ENCODE results near the gene HMGB1.

Gene HMGB1

GRCh38 chr13:30465593-30466357 is at the start of gene HMGB1:
Gene HMGB1 (minus strand): TSS chr13:30465936. CDS start chr13:30463680, 2,256 bp downstream.
- peak; percentile 97 for DNase-seq

- no peak for DNase-seq
Measured at GRCh38 chr13:30510811-30511371, 45.2 kb upstream of the HMGB1 start.

- DNase-seq = no peak
Measured at GRCh38 chr13:30510091-30510490, 44.4 kb upstream of the HMGB1 start.

GRCh38 chr13:30509254-30510050 is 43.7 kb upstream of the HMGB1 start:
- DNase-seq = no peak

GRCh38 chr13:30504081-30504480 is 38.3 kb upstream of the HMGB1 start:
- DNase-seq = no peak

GRCh38 chr13:30502237-30502636 is 36.5 kb upstream of the HMGB1 start:
- DNase-seq = no peak

GRCh38 chr13:30499338-30499737 is 33.6 kb upstream of the HMGB1 start:
- DNase-seq = no peak

GRCh38 chr13:30496147-30496546 is 30.4 kb upstream of the HMGB1 start:
- DNase-seq = no peak

- no peak for DNase-seq
Measured at GRCh38 chr13:30495746-30496145, 30.0 kb upstream of the HMGB1 start.

GRCh38 chr13:30493658-30494381 is 28.1 kb upstream of the HMGB1 start:
- DNase-seq = no peak

GRCh38 chr13:30487075-30487470 is 21.3 kb upstream of the HMGB1 start:
- DNase-seq = no peak

GRCh38 chr13:30486230-30487074 is 20.7 kb upstream of the HMGB1 start:
- DNase-seq = no peak

GRCh38 chr13:30481241-30481760 is 15.6 kb upstream of the HMGB1 start:
- DNase-seq = no peak

GRCh38 chr13:30480292-30480950 is 14.7 kb upstream of the HMGB1 start:
- DNase-seq = no peak

GRCh38 chr13:30479883-30480219 is 14.1 kb upstream of the HMGB1 start:
- DNase-seq = no peak

GRCh38 chr13:30479154-30479882 is 13.6 kb upstream of the HMGB1 start:
- no peak for DNase-seq

- no peak for DNase-seq
Measured at GRCh38 chr13:30477346-30478195, 11.8 kb upstream of the HMGB1 start.

- DNase-seq = no peak
Measured at GRCh38 chr13:30473675-30474074, 7.9 kb upstream of the HMGB1 start.

- DNase-seq = no peak
Measured at GRCh38 chr13:30466841-30467252, 1.1 kb upstream of the HMGB1 start.

- DNase-seq = no peak
Measured at GRCh38 chr13:30466358-30466714, 600 bp upstream of the HMGB1 start.
